ENCODE data around the gene UST.
"Not testable (repeated sequence)": the region's sequence is repeated elsewhere in the genome, so short reads cannot be mapped to it uniquely, and the experiment has no call there.

The UST gene

DNA sequence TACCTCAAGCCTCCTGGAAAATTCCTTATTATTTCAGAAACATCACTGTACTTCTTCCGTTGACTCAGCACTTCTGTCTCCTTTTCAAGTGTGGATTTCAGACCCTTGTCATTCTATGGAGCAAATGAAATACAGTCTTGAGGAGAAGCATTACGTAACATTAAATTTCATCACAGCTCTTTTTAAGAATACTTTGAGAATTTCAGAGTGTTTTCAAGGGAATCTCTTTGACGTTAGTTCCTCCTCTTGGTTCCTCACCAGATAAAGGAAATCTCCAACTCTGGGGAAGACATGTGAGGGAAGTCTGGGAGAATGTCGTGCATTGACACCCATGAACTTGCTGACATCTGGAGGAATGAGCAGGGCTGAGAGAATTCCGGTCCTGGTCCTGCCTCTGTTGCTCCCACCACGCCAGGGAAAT is 32.3 kb downstream of the UST start:
- H3K27me3 ChIP-seq = no peaks in the 10 kb centered on the region
- TF ChIP-seq Cebpa-rat (IDR thresholded peaks at IDR 0.05) = peak in 2 of 11 experiments; percentile 23 to 34; a peak in 3 of 22 replicates
- H3K4me1 ChIP-seq = peaks cover 0 to 51% (median 8%) of the 10 kb centered on the region in 10 experiments; a peak in 10 of 20 replicates
- H3K9me3 ChIP-seq (replicated peaks in 1 of 11) = peaks cover 0 to 7% (median 0%) of the 10 kb centered on the region in 11 experiments; a peak in 4 of 22 replicates
- H3K36me3 ChIP-seq = 0 out of 22 replicates have a peak, but pooled peaks cover 0 to 6% (median 0%) of the 10 kb centered on the region in 11 experiments
- H3K4me2 ChIP-seq = peak overlapping the region in 5 of 11 experiments; percentile 42 to 71 (median 61); a peak in 8 of 22 replicates
- peaks cover 0 to 94% (median 0%) of the 10 kb centered on the region in 11 experiments; a peak in 6 of 22 replicates for H4K20me1 ChIP-seq
- peak overlapping the region in 1 of 11 experiments; percentile 34; a peak in 2 of 22 replicates for H3K27ac ChIP-seq
- no peak overlapping the region for H3K4me3 ChIP-seq
- no peak overlapping the region for H3K9ac ChIP-seq

DNA sequence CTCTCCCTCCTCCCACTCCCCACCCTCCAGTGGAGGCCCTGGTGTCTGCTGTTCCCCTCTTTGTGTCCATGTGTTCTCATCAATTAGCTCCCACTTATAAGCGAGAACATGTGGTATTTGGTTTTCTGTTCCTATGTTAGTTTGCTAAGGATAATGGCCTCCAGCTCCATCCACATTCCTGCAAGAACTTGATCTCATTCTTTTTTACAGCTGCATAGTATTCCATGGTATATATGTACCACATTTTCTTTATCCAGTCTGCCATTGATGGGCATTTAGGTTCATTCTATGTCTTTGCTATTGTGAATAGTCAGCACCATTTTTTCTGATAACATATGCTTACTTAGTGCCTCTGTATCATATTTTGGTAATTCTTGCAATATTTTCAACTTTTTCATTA is 33.6 kb downstream of the UST start:
- not testable (repeated sequence) for H3K36me3 ChIP-seq; H3K4me3 ChIP-seq; H3K4me2 ChIP-seq; H3K27me3 ChIP-seq; H3K9me3 ChIP-seq (replicated peaks in 1 of 11); H3K27ac ChIP-seq; H3K9ac ChIP-seq
- peaks cover 0 to 42% (median 6%) of the 10 kb centered on the region in 10 experiments; a peak in 9 of 20 replicates for H3K4me1 ChIP-seq
- peaks cover 0 to 97% (median 0%) of the 10 kb centered on the region in 11 experiments; a peak in 6 of 22 replicates for H4K20me1 ChIP-seq

DNA sequence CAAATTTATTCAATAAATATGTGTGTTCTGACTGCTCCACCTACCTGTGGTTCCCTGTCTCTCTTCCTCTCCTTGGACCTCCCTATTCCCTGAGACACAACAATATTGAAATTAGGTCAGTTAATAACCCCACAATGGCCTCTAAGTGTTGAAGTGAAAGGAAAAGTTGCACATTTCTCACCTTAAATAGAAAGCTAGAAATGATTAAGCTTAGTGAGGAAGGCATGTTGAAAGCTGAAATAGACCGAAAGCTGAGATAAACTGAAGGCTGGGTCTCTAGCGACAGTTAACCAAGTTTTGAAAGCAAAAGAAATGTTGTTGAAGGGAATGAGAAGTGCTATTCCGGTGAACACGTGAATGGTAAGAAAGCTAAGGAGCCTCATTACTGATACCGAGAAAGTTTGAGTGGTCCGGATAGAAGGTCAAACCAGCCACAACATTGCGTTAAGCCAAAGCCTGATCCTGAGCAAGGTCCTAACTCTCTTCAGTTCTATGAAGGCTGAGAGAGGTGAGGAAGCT is 34.1 kb downstream of the UST start:
- Histone ChIP-seq H3K9ac (no peak overlapping the region), H3K4me3 (no peak overlapping the region), H3K9me3 (replicated peaks in 1 of 11) (peaks cover 0 to 7% (median 0%) of the 10 kb centered on the region in 11 experiments; a peak in 4 of 22 replicates), H3K4me2 (no peak overlapping the region), H3K36me3 (0 out of 22 replicates have a peak, but pooled peaks cover 0 to 6% (median 0%) of the 10 kb centered on the region in 11 experiments), H3K4me1 (peaks cover 0 to 36% (median 6%) of the 10 kb centered on the region in 10 experiments; a peak in 9 of 20 replicates), H3K27me3 (no peaks in the 10 kb centered on the region), H3K27ac (no peak overlapping the region), H4K20me1 (peaks cover 0 to 93% (median 0%) of the 10 kb centered on the region in 11 experiments; a peak in 6 of 22 replicates)
- no peak for TF ChIP-seq Cebpa-rat (IDR thresholded peaks at IDR 0.05)

DNA sequence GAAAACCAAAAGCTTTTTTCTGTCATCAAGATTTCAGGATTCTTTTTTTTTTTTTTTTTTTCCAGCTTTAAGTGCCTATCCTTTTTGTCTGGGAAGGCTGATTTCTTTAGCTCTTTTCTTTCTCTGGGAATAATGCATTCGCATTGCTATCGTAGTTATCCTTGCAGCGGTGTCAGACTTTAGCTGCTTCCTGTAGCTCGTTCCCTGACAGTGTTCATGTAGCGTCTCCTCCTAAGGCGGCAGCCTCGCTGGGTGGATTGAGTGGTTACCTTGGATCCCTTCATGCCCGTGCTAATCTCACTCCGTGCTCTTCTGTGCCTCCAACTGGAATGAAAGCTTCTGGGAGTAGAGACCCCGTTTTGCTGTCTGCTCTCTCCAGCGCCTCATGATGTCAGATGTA is 43.1 kb downstream of the UST start:
- Histone ChIP-seq H3K4me2 (peak overlapping the region in 10 of 11 experiments; percentile 4 to 72 (median 62); a peak in 7 of 22 replicates), H4K20me1 (peaks cover 0 to 80% (median 12%) of the 10 kb centered on the region in 11 experiments; a peak in 11 of 22 replicates), H3K4me1 (peaks cover 0 to 16% (median 14%) of the 10 kb centered on the region in 10 experiments; a peak in 14 of 20 replicates), H3K9me3 (replicated peaks in 1 of 11) (peaks cover 18 to 27% (median 23%) of the 10 kb centered on the region in 11 experiments), H3K4me3 (no peak overlapping the region), H3K27ac (no peak overlapping the region), H3K36me3 (peaks cover 0 to 12% (median 0%) of the 10 kb centered on the region in 11 experiments; a peak in 6 of 22 replicates), H3K27me3 (no peaks in the 10 kb centered on the region), H3K9ac (no peak overlapping the region)
- no peak for TF ChIP-seq Cebpa-rat (IDR thresholded peaks at IDR 0.05)

DNA sequence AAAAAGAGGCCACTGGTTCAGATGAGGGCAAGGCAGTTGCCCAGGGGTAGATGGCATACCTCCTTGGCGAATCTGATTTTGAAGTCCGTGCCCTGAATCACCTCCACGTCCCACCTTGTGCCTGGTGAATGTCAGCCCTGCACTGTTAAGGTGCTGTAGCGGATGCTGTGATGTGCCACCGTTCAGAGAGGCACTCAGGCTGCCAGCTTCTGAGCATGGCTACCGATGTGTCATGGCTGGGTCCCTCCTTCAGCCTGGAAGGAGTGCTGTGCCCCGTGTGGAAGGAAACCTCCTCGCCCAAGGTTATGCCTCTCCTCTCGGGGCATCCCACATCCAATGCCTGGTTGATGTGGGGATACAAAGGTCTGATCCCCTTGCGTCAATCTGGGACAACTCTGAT is 43.6 kb downstream of the UST start:
- no peak for TF ChIP-seq Cebpa-rat (IDR thresholded peaks at IDR 0.05)
- Histone ChIP-seq H3K9ac (no peak overlapping the region), H3K9me3 (replicated peaks in 1 of 11) (peaks cover 18 to 29% (median 23%) of the 10 kb centered on the region in 11 experiments), H3K27ac (no peak overlapping the region), H3K4me3 (no peak overlapping the region), H3K27me3 (no peaks in the 10 kb centered on the region), H3K36me3 (peaks cover 0 to 12% (median 0%) of the 10 kb centered on the region in 11 experiments; a peak in 6 of 22 replicates), H3K4me2 (peak overlapping the region; percentile 4 to 72 (median 62); a peak in 18 of 22 replicates), H4K20me1 (peaks cover 0 to 80% (median 12%) of the 10 kb centered on the region in 11 experiments; a peak in 11 of 22 replicates), H3K4me1 (peaks cover 0 to 16% (median 14%) of the 10 kb centered on the region in 10 experiments; a peak in 14 of 20 replicates)

DNA sequence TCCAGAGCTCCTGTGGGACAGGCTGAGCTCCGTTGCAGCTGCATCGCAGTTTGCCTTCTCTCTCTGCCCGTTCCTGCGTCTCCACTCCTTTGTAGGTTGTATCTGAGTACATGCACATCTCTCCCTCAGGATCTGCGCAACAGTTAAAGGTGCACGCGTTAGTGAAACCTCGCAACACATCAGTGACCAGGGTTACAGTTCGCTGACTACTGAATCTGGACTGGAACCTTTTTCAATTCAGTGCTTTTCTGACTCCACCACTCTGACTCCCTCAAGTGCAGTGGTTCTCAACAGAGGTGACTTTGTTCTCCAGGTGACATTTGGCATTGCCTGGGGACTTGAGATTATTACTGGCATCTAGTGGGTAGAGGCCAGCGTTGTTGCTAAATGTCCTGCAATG is 44.0 kb downstream of the UST start:
- peaks cover 18 to 29% (median 23%) of the 10 kb centered on the region in 11 experiments for H3K9me3 ChIP-seq (replicated peaks in 1 of 11)
- TF ChIP-seq Cebpa-rat (IDR thresholded peaks at IDR 0.05) = no peak
- H3K27ac ChIP-seq = no peak overlapping the region
- H3K4me1 ChIP-seq = peaks cover 0 to 16% (median 14%) of the 10 kb centered on the region in 10 experiments; a peak in 14 of 20 replicates
- peak overlapping the region; percentile 4 to 72 (median 62); a peak in 18 of 22 replicates for H3K4me2 ChIP-seq
- no peak overlapping the region for H3K4me3 ChIP-seq
- H4K20me1 ChIP-seq = peaks cover 0 to 83% (median 12%) of the 10 kb centered on the region in 11 experiments; a peak in 11 of 22 replicates
- H3K27me3 ChIP-seq = no peaks in the 10 kb centered on the region
- peaks cover 0 to 12% (median 0%) of the 10 kb centered on the region in 11 experiments; a peak in 6 of 22 replicates for H3K36me3 ChIP-seq
- no peak overlapping the region for H3K9ac ChIP-seq

DNA sequence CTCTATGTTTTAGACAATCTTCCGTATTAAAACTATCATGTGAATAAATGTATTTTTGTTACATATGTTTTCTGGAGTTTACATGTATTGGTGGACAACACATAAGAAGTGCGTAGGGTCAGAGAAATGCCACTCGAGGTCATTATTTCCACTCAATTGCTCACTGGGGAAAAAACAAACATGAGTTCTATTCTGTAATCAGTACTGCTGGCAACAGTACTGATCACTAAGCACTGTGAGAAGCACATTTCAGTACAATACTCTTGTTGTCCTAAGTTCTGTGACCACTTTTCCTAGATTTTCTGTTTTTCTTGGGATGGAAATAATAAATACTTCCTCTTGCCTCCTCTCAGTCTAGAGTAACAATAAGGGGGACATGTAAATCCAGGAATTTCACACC is 44.5 kb downstream of the UST start:
- no peak overlapping the region for H3K9ac ChIP-seq
- no peak overlapping the region for H3K4me3 ChIP-seq
- H4K20me1 ChIP-seq = peaks cover 0 to 84% (median 12%) of the 10 kb centered on the region in 11 experiments; a peak in 11 of 22 replicates
- H3K27ac ChIP-seq = no peak overlapping the region
- TF ChIP-seq Cebpa-rat (IDR thresholded peaks at IDR 0.05) = no peak
- peaks cover 0 to 16% (median 14%) of the 10 kb centered on the region in 10 experiments; a peak in 14 of 20 replicates for H3K4me1 ChIP-seq
- H3K4me2 ChIP-seq = peak overlapping the region in 8 of 11 experiments; percentile 47 to 72 (median 63); a peak in 13 of 22 replicates
- H3K36me3 ChIP-seq = peaks cover 0 to 12% (median 0%) of the 10 kb centered on the region in 11 experiments; a peak in 6 of 22 replicates
- H3K27me3 ChIP-seq = no peaks in the 10 kb centered on the region
- peaks cover 18 to 29% (median 23%) of the 10 kb centered on the region in 11 experiments for H3K9me3 ChIP-seq (replicated peaks in 1 of 11)

DNA sequence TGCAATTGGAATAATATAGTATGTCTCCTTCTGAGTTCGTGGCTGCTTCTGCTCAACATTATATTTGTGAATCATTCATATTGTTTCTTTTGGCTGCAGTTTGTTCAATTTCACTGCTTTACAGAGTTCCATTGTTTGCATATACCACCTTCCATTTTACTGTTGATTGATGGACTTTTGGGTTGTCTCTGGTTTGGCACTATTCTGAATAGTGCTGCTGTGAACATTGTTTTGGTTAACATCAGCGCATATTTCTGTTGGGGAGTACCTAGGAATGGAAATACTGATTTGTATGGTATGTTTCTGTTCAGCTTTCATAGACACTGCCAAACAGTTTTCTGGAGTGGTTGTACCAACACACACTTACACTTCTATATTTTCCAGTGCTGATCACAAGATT is 46.9 kb downstream of the UST start:
- H3K9ac ChIP-seq = no peak overlapping the region
- H3K9me3 ChIP-seq (replicated peaks in 1 of 11) = peaks cover 12 to 23% (median 18%) of the 10 kb centered on the region in 11 experiments
- H3K4me1 ChIP-seq = peaks cover 7 to 16% (median 14%) of the 10 kb centered on the region in 10 experiments; a peak in 18 of 20 replicates
- no peak overlapping the region for H3K27ac ChIP-seq
- no peaks in the 10 kb centered on the region for H3K27me3 ChIP-seq
- H3K4me2 ChIP-seq = no peak overlapping the region
- H4K20me1 ChIP-seq = peaks cover 0 to 86% (median 12%) of the 10 kb centered on the region in 11 experiments; a peak in 12 of 22 replicates
- no peak overlapping the region for H3K4me3 ChIP-seq
- TF ChIP-seq Cebpa-rat (IDR thresholded peaks at IDR 0.05) = no peak
- H3K36me3 ChIP-seq = peaks cover 0 to 19% (median 0%) of the 10 kb centered on the region in 11 experiments; a peak in 6 of 22 replicates

DNA sequence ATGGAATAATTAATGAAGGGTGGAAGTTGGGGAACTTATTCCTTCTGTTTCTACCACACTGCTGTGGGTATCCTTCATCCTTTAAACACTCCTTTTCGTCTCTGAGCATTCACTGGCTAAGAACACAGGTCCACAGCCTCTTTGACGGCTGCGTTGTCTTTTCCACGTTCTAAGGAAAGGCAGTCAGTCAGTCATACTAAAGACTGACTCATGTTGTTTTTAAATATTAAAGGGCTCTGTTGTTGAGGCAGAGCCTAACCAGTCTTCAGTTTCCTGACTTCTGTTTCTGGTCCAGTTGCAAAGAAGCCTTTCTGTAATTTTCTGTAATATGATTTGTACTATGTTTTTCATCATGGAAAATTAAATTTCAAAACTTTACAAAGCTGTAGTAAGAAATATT is 48.0 kb downstream of the UST start:
- Histone ChIP-seq H3K4me2 (no peak overlapping the region), H4K20me1 (peaks cover 0 to 86% (median 11%) of the 10 kb centered on the region in 11 experiments; a peak in 12 of 22 replicates), H3K4me1 (peaks cover 16 to 23% (median 19%) of the 10 kb centered on the region in 10 experiments), H3K4me3 (no peak overlapping the region), H3K27ac (no peak overlapping the region), H3K9me3 (replicated peaks in 1 of 11) (peaks cover 12 to 23% (median 18%) of the 10 kb centered on the region in 11 experiments), H3K27me3 (no peaks in the 10 kb centered on the region), H3K9ac (no peak overlapping the region), H3K36me3 (peaks cover 0 to 19% (median 0%) of the 10 kb centered on the region in 11 experiments; a peak in 6 of 22 replicates)
- no peak for TF ChIP-seq Cebpa-rat (IDR thresholded peaks at IDR 0.05)

Measured in BLaER1 treated with 17β-estradiol and CSF1 and Interleukin-3, amounts not matched to agents 10 nM and 100 nM (cell line).